ENCODE data around the gene USP34.

USP34 gene

GRCh38 chr2:61363580-61363979 is 107.3 kb downstream of the USP34 start:
- no peak overlapping the region for H3K4me3 ChIP-seq (ENCODE audit: low read depth in 1 of 2, low read length in 2 of 2)
- H3K4me1 ChIP-seq (ENCODE audit: control insufficient read depth in 1 of 2, insufficient read depth in 2 of 2, low read length in 2 of 2): peaks cover 0 to 5% of the 10 kb centered on the region in 2 donors
- H3K27me3 ChIP-seq (ENCODE audit: low read depth, low read length): no peaks in the 10 kb centered on the region
- H3K36me3 ChIP-seq (ENCODE audit: control insufficient read depth in 1 of 2, insufficient read depth in 2 of 2, low read length in 2 of 2): peaks cover 12 to 32% of the 10 kb centered on the region in 2 donors
- H3K27ac ChIP-seq (ENCODE audit: low read length): no peak overlapping the region
- no peaks in the 10 kb centered on the region for H3K9me3 ChIP-seq (ENCODE audit: control insufficient read depth in 1 of 2, low read length in 2 of 2)

GRCh38 chr2:61362873-61363272 is 108.0 kb downstream of the USP34 start:
- no peak overlapping the region for H3K27ac ChIP-seq (ENCODE audit: low read length)
- H3K36me3 ChIP-seq (ENCODE audit: control insufficient read depth in 1 of 2, insufficient read depth in 2 of 2, low read length in 2 of 2): peaks cover 12 to 26% of the 10 kb centered on the region in 2 donors
- no peaks in the 10 kb centered on the region for H3K27me3 ChIP-seq (ENCODE audit: low read depth, low read length)
- no peaks in the 10 kb centered on the region for H3K9me3 ChIP-seq (ENCODE audit: control insufficient read depth in 1 of 2, low read length in 2 of 2)
- H3K4me1 ChIP-seq (ENCODE audit: control insufficient read depth in 1 of 2, insufficient read depth in 2 of 2, low read length in 2 of 2): peaks cover 0 to 10% of the 10 kb centered on the region in 2 donors
- no peak overlapping the region for H3K4me3 ChIP-seq (ENCODE audit: low read depth in 1 of 2, low read length in 2 of 2)

- H3K27ac ChIP-seq (ENCODE audit: low read length): no peak overlapping the region
- H3K4me3 ChIP-seq (ENCODE audit: low read depth in 1 of 2, low read length in 2 of 2): no peak overlapping the region
- no peaks in the 10 kb centered on the region for H3K9me3 ChIP-seq (ENCODE audit: control insufficient read depth in 1 of 2, low read length in 2 of 2)
- no peaks in the 10 kb centered on the region for H3K27me3 ChIP-seq (ENCODE audit: low read depth, low read length)
- peaks cover 6 to 10% of the 10 kb centered on the region in 2 donors for H3K4me1 ChIP-seq (ENCODE audit: control insufficient read depth in 1 of 2, insufficient read depth in 2 of 2, low read length in 2 of 2)
- peaks cover 9 to 12% of the 10 kb centered on the region in 2 donors for H3K36me3 ChIP-seq (ENCODE audit: control insufficient read depth in 1 of 2, insufficient read depth in 2 of 2, low read length in 2 of 2)
Measured at GRCh38 chr2:61361068-61361467, 109.8 kb downstream of the USP34 start.

- H3K27me3 ChIP-seq (ENCODE audit: low read depth, low read length): no peaks in the 10 kb centered on the region
- H3K4me3 ChIP-seq (ENCODE audit: low read depth in 1 of 2, low read length in 2 of 2): no peak overlapping the region
- peaks cover 17% of the 10 kb centered on the region in 2 donors for H3K36me3 ChIP-seq (ENCODE audit: control insufficient read depth in 1 of 2, insufficient read depth in 2 of 2, low read length in 2 of 2)
- H3K4me1 ChIP-seq (ENCODE audit: control insufficient read depth in 1 of 2, insufficient read depth in 2 of 2, low read length in 2 of 2): peaks cover 6 to 10% of the 10 kb centered on the region in 2 donors
- H3K9me3 ChIP-seq (ENCODE audit: control insufficient read depth in 1 of 2, low read length in 2 of 2): peaks cover 0 to 8% of the 10 kb centered on the region in 2 donors
- no peak overlapping the region for H3K27ac ChIP-seq (ENCODE audit: low read length)
Measured at GRCh38 chr2:61359058-61359457, 111.8 kb downstream of the USP34 start.

GRCh38 chr2:61357681-61358080 is 113.2 kb downstream of the USP34 start:
- Histone ChIP-seq H3K27me3 (ENCODE audit: low read depth, low read length) (no peaks in the 10 kb centered on the region), H3K4me1 (ENCODE audit: control insufficient read depth in 1 of 2, insufficient read depth in 2 of 2, low read length in 2 of 2) (peaks cover 6 to 10% of the 10 kb centered on the region in 2 donors), H3K4me3 (ENCODE audit: low read depth in 1 of 2, low read length in 2 of 2) (no peak overlapping the region), H3K27ac (ENCODE audit: low read length) (no peak overlapping the region), H3K36me3 (ENCODE audit: control insufficient read depth in 1 of 2, insufficient read depth in 2 of 2, low read length in 2 of 2) (peaks cover 10 to 22% of the 10 kb centered on the region in 2 donors), H3K9me3 (ENCODE audit: control insufficient read depth in 1 of 2, low read length in 2 of 2) (peaks cover 4 to 13% of the 10 kb centered on the region in 2 donors)

GRCh38 chr2:61356958-61357350 is 113.9 kb downstream of the USP34 start:
- Histone ChIP-seq H3K27ac (ENCODE audit: low read length) (peak overlapping the region; percentile 52), H3K4me1 (ENCODE audit: control insufficient read depth in 1 of 2, insufficient read depth in 2 of 2, low read length in 2 of 2) (peaks cover 6 to 10% of the 10 kb centered on the region in 2 donors), H3K27me3 (ENCODE audit: low read depth, low read length) (no peaks in the 10 kb centered on the region), H3K4me3 (ENCODE audit: low read depth in 1 of 2, low read length in 2 of 2) (no peak overlapping the region), H3K36me3 (ENCODE audit: control insufficient read depth in 1 of 2, insufficient read depth in 2 of 2, low read length in 2 of 2) (peaks cover 10 to 17% of the 10 kb centered on the region in 2 donors), H3K9me3 (ENCODE audit: control insufficient read depth in 1 of 2, low read length in 2 of 2) (peaks cover 4 to 13% of the 10 kb centered on the region in 2 donors)

GRCh38 chr2:61356261-61356957 is 114.5 kb downstream of the USP34 start:
- Histone ChIP-seq H3K4me3 (ENCODE audit: low read depth in 1 of 2, low read length in 2 of 2) (no peak overlapping the region), H3K4me1 (ENCODE audit: control insufficient read depth in 1 of 2, insufficient read depth in 2 of 2, low read length in 2 of 2) (peaks cover 6 to 10% of the 10 kb centered on the region in 2 donors), H3K27ac (ENCODE audit: low read length) (peak overlapping the region; percentile 52), H3K36me3 (ENCODE audit: control insufficient read depth in 1 of 2, insufficient read depth in 2 of 2, low read length in 2 of 2) (peaks cover 10 to 17% of the 10 kb centered on the region in 2 donors), H3K9me3 (ENCODE audit: control insufficient read depth in 1 of 2, low read length in 2 of 2) (peaks cover 4 to 13% of the 10 kb centered on the region in 2 donors), H3K27me3 (ENCODE audit: low read depth, low read length) (no peaks in the 10 kb centered on the region)

- no peak overlapping the region for H3K4me3 ChIP-seq (ENCODE audit: low read depth in 1 of 2, low read length in 2 of 2)
- H3K9me3 ChIP-seq (ENCODE audit: control insufficient read depth in 1 of 2, low read length in 2 of 2): peaks cover 4 to 13% of the 10 kb centered on the region in 2 donors
- H3K27ac ChIP-seq (ENCODE audit: low read length): no peak overlapping the region
Measured at GRCh38 chr2:61354543-61355197, 116.2 kb downstream of the USP34 start.

GRCh38 chr2:61353909-61354308 is 117.0 kb downstream of the USP34 start:
- H3K27me3 ChIP-seq (ENCODE audit: low read depth, low read length): no peaks in the 10 kb centered on the region
- H3K36me3 ChIP-seq (ENCODE audit: control insufficient read depth in 1 of 2, insufficient read depth in 2 of 2, low read length in 2 of 2): peaks cover 19 to 24% of the 10 kb centered on the region in 2 donors
- H3K4me3 ChIP-seq (ENCODE audit: low read depth in 1 of 2, low read length in 2 of 2): peak overlapping the region in 1 of 2 donors; percentile 19
- H3K27ac ChIP-seq (ENCODE audit: low read length): no peak overlapping the region
- H3K9me3 ChIP-seq (ENCODE audit: control insufficient read depth in 1 of 2, low read length in 2 of 2): peaks cover 4 to 13% of the 10 kb centered on the region in 2 donors
- H3K4me1 ChIP-seq (ENCODE audit: control insufficient read depth in 1 of 2, insufficient read depth in 2 of 2, low read length in 2 of 2): peaks cover 6 to 8% of the 10 kb centered on the region in 2 donors

More at GRCh38 chr2:61354543-61355197, 116.2 kb downstream of the USP34 start:
- Histone ChIP-seq H3K4me1 (ENCODE audit: control insufficient read depth in 1 of 2, insufficient read depth in 2 of 2, low read length in 2 of 2) (peaks cover 6 to 10% of the 10 kb centered on the region in 2 donors), H3K27me3 (ENCODE audit: low read depth, low read length) (no peaks in the 10 kb centered on the region), H3K36me3 (ENCODE audit: control insufficient read depth in 1 of 2, insufficient read depth in 2 of 2, low read length in 2 of 2) (peaks cover 17 to 19% of the 10 kb centered on the region in 2 donors)

GRCh38 chr2:61350777-61351176 is 120.1 kb downstream of the USP34 start:
- H3K36me3 ChIP-seq (ENCODE audit: control insufficient read depth in 1 of 2, insufficient read depth in 2 of 2, low read length in 2 of 2): peaks cover 35 to 40% of the 10 kb centered on the region in 2 donors
- H3K4me1 ChIP-seq (ENCODE audit: control insufficient read depth in 1 of 2, insufficient read depth in 2 of 2, low read length in 2 of 2): no peaks in the 10 kb centered on the region
- H3K27ac ChIP-seq (ENCODE audit: low read length): no peak overlapping the region
- H3K27me3 ChIP-seq (ENCODE audit: low read depth, low read length): no peaks in the 10 kb centered on the region
- peaks cover 4 to 13% of the 10 kb centered on the region in 2 donors for H3K9me3 ChIP-seq (ENCODE audit: control insufficient read depth in 1 of 2, low read length in 2 of 2)
- H3K4me3 ChIP-seq (ENCODE audit: low read depth in 1 of 2, low read length in 2 of 2): no peak overlapping the region

- no peaks in the 10 kb centered on the region for H3K4me1 ChIP-seq (ENCODE audit: control insufficient read depth in 1 of 2, insufficient read depth in 2 of 2, low read length in 2 of 2)
- H3K27me3 ChIP-seq (ENCODE audit: low read depth, low read length): no peaks in the 10 kb centered on the region
- peaks cover 23 to 52% of the 10 kb centered on the region in 2 donors for H3K36me3 ChIP-seq (ENCODE audit: control insufficient read depth in 1 of 2, insufficient read depth in 2 of 2, low read length in 2 of 2)
- H3K27ac ChIP-seq (ENCODE audit: low read length): no peak overlapping the region
- H3K9me3 ChIP-seq (ENCODE audit: control insufficient read depth in 1 of 2, low read length in 2 of 2): no peaks in the 10 kb centered on the region
- H3K4me3 ChIP-seq (ENCODE audit: low read depth in 1 of 2, low read length in 2 of 2): no peak overlapping the region
Measured at GRCh38 chr2:61343141-61343540, 127.7 kb downstream of the USP34 start.
